GM19438 (cell line): ENCODE data around the gene TSEN34.
"Not testable (repeated sequence)": the region's sequence is repeated elsewhere in the genome, so short reads cannot be mapped to it uniquely, and the experiment has no call there.

ENCODE experiments used
- ATAC-seq: cut with Tn5 transposase; IDR thresholded peaks from one replicate; pipeline ENCODE4 v1.9.1; 2021; ENCODE audit warnings: low read depth; ENCODE audit not compliant: unreplicated experiment

The TSEN34 gene

DNA sequence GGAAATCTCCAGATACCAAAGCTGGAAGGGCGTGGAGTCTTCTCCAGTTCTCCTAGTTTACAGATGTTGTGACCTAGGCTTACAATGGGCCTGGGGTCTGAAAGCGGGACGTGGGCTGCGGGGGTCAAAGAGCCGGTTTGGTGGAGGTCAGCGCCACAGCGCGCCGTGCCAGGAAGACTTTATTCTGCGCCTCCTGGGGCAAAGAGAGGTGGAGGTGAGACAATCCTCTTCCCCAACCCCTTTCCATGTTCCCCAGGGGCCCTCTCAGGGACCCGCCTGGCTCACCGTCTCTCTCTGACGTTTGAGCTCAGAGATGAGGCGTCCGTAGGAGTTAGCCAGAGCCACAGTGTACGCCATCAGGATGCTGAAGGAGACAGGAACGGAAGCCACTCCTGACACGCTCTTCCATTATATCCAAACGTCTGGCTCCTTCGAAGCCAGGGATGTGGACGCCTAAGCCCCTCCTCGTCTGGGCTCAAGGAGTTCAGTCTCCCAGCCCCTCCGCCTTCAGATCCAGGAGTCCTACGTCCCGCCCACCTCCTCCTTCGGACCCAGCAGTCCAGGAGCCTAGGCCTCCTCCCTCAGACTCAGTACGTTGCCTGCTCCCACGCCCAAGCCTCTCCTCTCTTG is 30.8 kb upstream of the TSEN34 start:
- ATAC-seq, result no peak

- ATAC-seq, result no peak
These were observed 30.3 kb upstream of the TSEN34 start for GRCh38 chr19:54160854-54161253.

- no peak for ATAC-seq
These were observed 28.8 kb upstream of the TSEN34 start for GRCh38 chr19:54162241-54162805.

- no peak for ATAC-seq
These were observed 28.2 kb upstream of the TSEN34 start for GRCh38 chr19:54162884-54163283.

- no peak for ATAC-seq
These were observed 26.6 kb upstream of the TSEN34 start for GRCh38 chr19:54164369-54165068.

DNA sequence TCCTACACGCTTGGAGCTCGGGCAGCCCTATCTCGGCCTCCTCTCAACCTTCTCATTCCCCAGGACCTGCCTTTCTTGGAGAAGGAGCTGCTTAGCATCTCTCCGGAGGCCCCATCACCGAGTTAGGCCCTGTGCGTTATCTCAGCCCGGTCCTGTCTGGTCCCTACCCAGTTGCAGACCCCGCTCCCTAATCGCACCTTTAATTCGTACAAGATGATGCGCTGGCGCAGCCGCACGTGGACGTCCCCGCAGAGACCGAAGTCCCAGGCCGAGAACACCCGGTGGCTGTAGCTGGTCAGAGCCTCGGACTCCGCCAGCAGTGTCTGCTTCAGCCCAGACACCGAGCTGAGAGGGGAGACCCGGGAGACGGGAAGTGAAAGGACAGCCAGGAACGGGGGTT is 25.9 kb upstream of the TSEN34 start:
- ATAC-seq, result no peak

DNA sequence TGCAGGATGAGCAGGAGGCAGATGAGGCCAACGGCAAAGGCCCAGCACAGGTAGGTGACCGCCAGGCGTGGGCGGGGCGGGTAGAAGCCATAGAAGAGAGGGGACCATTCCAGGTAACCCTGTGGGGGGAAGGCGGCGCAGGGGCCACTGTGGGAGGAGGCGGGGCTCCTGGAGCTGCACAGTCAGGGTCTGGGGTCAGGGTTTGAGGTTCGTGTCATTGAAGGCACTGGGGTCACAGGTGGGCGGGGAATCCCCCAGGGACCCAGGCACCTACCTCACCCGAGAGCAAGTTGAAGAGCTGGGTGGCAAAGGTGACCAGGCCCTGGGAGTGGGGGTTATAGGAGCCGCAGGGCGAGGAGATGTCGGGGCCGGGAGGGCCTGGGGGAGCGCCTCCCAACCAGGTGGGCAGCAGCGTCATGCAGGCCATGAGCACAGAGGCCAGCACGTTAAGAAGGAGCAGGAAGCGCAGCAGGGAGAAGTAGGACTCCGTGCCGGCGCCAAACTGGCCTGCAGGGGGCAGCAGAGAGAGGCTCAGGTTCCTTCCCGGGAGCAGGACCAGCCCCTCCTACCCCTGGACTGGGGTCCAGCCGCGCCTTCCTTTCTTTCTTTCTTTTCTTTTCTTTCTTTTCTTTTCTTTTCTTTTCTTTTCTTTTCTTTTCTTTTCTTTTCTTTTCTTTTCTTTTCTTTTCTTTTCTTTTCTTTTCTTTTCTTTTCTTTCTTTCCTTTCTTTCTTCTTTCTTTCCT is 22.8 kb upstream of the TSEN34 start:
- ATAC-seq, result peak; percentile 68

- ATAC-seq, result no peak
These were observed 21.9 kb upstream of the TSEN34 start for GRCh38 chr19:54169149-54169740.

- ATAC-seq, result not testable (repeated sequence)
These were observed 19.2 kb upstream of the TSEN34 start for GRCh38 chr19:54171736-54172431.

DNA sequence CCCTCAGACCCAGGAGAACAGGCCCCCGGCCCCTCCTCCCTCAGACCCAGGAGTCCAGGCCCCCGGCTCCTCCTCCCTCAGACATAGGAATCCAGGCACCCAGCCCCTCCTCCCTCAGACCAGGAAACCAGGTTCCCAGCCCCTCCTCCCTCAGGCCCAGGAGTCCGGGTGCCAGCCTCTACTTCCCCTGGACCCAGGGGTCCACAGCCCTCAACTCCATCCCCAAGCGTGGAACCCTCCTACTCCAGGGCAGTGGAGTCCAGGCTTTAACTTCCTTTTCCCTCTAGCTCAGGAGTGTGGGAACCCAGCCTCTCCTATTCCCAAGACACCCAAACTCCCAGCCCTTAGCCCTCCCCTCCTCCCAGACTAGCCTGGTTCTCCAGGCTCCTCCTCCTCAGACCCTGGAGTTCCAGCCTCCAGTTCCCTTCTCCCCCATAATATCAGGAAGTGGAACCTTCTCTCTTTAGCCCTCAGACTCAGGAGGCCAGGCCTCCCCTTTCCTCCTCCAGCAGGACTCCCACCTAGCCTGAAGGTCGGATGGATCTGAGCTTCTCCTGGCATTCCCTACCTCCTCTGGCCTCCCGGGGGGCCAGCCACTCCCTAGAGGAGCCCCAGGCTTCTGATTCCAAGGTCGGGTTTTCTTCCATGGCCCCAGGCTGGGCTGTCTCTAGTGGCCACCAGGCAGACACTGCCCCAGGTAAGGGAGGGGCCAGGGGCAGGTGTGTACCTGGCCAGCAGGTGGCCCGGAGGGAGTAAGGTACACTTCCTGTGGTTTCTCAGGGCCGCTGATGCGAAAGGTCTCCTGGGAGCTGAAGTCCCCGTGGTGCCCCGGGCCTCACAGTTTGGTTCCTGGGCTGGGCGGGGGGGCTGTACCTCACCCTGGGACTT is 18.4 kb upstream of the TSEN34 start, which contains the start of gene TMC4:
TSS of gene TMC4 (minus strand) at position 690 of the 888 bp plus-strand sequence. CDS start at position 647, 43 bp downstream.
- no peak for ATAC-seq

GRCh38 chr19:54173359-54173699 is 17.8 kb upstream of the TSEN34 start:
- no peak for ATAC-seq

DNA sequence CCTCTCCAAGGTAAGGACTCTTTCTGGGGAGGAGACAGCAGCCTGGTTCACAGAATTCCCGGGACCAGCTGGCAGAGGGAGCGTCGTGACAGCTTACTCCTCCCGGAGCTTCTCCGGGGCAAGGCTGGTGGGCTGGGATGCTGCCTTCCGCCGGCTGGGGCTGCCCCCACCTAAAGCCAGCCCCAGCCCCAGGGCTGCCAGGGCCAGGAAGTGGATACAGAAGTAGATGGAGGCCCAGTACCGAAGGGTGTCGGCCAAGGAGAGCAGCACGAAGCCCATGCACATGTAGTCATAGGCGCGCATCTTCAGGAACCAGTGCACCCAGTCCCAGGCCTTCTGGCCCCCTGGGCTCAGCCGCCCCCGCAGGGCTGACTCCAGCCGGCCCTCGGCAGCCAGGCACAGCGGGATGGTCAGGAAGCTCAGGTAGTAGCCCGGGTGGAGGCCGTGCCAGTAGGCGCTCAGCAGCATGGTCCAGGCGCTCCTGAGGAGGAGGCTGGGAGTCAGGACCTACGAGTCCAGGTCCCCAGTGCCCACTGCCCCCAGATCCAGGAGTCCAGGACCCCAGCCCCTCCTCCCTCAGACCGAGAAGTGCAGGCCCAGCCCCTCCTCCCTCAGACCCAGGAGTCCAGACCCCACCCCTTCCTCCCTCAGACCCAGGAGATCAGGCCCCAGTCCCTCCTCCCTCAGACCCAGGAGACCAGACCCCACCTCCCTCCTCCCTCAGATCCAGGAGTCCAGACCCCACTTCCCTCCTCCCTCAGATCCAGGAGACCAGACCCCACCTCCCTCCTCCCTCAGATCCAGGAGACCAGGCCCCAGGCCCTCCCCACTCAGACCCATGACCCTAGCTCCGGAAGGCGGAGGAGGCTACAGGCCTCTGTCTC is 16.9 kb upstream of the TSEN34 start:
- ATAC-seq, result no peak

GRCh38 chr19:54178581-54179261 is 12.4 kb upstream of the TSEN34 start:
- no peak for ATAC-seq

- no peak for ATAC-seq
These were observed 11.8 kb upstream of the TSEN34 start for GRCh38 chr19:54179262-54179852.

DNA sequence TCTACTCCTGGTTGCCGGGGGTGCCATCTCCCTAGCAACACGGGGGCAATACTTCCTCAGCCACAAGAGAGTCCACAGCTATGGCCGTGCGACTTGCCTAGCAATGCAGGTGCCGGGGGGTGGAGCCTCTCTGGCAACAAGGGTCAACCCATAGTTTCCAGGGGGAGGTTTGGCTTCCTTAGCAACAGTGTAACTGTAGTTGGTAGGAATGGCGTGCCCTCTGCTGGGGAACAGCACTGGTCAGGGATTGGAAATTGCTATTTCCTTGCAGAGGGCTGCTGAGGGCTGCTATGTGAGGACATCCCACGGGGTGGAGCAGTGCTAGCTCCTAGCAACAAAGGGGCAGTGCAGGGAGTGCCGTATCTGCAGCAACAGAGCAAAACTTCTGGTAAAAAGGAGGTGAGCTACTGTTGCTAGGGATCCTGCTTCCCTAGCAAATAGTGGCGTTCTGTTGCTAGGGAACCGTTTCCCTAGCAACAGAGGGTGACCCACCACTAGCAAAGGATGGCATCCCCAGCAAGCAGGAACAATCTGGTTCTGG is 11.1 kb upstream of the TSEN34 start:
- no peak for ATAC-seq

GRCh38 chr19:54180691-54181091 is 10.4 kb upstream of the TSEN34 start:
- ATAC-seq, result no peak

- not testable (repeated sequence) for ATAC-seq
These were observed 9.2 kb upstream of the TSEN34 start for GRCh38 chr19:54181894-54182293.
